Immature natural killer cell (primary cell): ENCODE measurements around the gene PLXNB1. TPM values are rescaled to one million over a fixed set of nuclear protein-coding genes. Genes with fewer than 3 reads are reported as not detected.

Source experiments
- DNase-seq, 3 donors: peaks; one replicate each; pipeline ENCODE4 v3.0.0; 2022; ENCODE audit warnings: mixed read lengths in 1 of 3
- H3K27ac Mint-ChIP-seq, 6 donors: one replicate each; pipeline ENCODE4 v1.8.0; 2020; ENCODE audit warnings: mixed read lengths in 6 of 6, mild to moderate bottlenecking in 5 of 6, inconsistent platforms in 4 of 6, moderate library complexity in 3 of 6
- H3K27me3 Mint-ChIP-seq, 3 donors: one replicate each; pipeline ENCODE4 v1.8.0; 2020 to 2021; ENCODE audit warnings: low read depth in 3 of 3, mild to moderate bottlenecking in 3 of 3, mixed read lengths in 3 of 3, moderate library complexity in 3 of 3, inconsistent platforms in 1 of 3
- H3K36me3 Mint-ChIP-seq, 3 donors: one replicate each; pipeline ENCODE4 v1.8.0; 2020; ENCODE audit warnings: mixed read lengths in 3 of 3, inconsistent platforms in 2 of 3, mild to moderate bottlenecking in 2 of 3
- H3K4me1 Mint-ChIP-seq, 2 donors: one replicate each; pipeline ENCODE4 v1.8.0; 2020; ENCODE audit warnings: inconsistent platforms in 2 of 2, mild to moderate bottlenecking in 2 of 2, mixed read lengths in 2 of 2, moderate library complexity in 1 of 2
- H3K4me3 Mint-ChIP-seq, 5 donors: one replicate each; pipeline ENCODE4 v1.8.0; 2020; ENCODE audit warnings: mild to moderate bottlenecking in 5 of 5, mixed read lengths in 5 of 5, inconsistent platforms in 3 of 5, moderate library complexity in 3 of 5
- H3K9me3 Mint-ChIP-seq, 6 donors: one replicate each; pipeline ENCODE4 v1.8.0; 2020; ENCODE audit warnings: mild to moderate bottlenecking in 6 of 6, mixed read lengths in 6 of 6, inconsistent platforms in 4 of 6, moderate library complexity in 3 of 6
- polyA plus RNA-seq, 3 donors: library from polyadenylated mRNA; unstranded; fragments of 300-500 nt; fragmentation: Illumina TruSeq; gene quantifications; one replicate each; pipeline ENCODE4 v1.2.3, GENCODE V29; 2021

PLXNB1 gene
- polyA plus RNA-seq, 3 donors from 2014 or later, result 0.11 to 0.19 TPM; not detected in 1

DNA sequence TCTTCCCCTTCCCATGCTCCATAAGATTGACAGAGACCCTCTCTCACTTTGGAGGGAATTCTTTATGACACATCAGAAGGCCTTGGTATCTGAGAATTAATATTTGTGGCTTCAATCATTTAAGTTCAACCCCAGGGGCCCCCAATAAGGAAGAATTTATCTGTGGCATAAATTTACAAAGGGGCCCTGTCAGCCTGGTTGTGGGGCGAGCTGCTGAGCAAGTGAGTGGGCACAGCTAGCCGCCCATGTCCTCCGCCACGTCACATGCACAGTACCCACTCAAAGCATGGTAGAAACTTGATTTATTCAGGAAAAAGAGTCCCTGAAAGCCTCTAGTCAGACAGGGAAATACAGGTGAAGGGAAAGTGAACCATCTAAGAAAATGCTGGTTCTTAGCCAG, 13.3 kb downstream of the PLXNB1 start:
- H3K27me3 Mint-ChIP-seq, result peaks cover 1 to 3% (median 3%) of the 10 kb centered on the region in 3 donors
- H3K9me3 Mint-ChIP-seq, result no peaks in the 10 kb centered on the region
- no peak overlapping the region for H3K27ac Mint-ChIP-seq
- no peak for DNase-seq
- no peaks in the 10 kb centered on the region for H3K36me3 Mint-ChIP-seq
- H3K4me3 Mint-ChIP-seq, result no peak overlapping the region
- no peaks in the 10 kb centered on the region for H3K4me1 Mint-ChIP-seq

DNA sequence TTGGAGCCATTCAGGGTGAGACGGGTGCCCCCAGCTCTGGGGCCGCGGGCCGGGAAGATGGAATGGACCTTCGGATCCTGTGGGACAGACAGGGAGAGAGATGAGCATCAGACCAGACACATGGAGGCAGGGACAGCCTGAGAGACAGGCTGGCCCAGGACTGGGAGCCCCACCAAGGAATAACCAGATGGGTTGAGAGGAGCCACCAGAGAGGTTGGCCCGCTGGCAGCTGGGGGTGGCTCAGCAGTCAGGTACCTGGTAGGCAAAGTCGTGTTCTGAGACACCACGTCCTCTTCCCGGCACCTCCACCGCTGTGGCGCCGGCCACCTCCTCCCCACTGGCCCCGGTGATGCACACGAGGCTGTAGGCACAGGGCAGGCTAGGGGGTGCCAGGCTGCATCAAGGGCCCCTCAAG, 13.8 kb downstream of the PLXNB1 start:
- H3K4me3 Mint-ChIP-seq, result no peak overlapping the region
- DNase-seq, result no peak
- no peaks in the 10 kb centered on the region for H3K9me3 Mint-ChIP-seq
- H3K4me1 Mint-ChIP-seq, result no peaks in the 10 kb centered on the region
- H3K27ac Mint-ChIP-seq, result no peak overlapping the region
- H3K27me3 Mint-ChIP-seq, result peaks cover 1 to 3% (median 3%) of the 10 kb centered on the region in 3 donors
- no peaks in the 10 kb centered on the region for H3K36me3 Mint-ChIP-seq

DNA sequence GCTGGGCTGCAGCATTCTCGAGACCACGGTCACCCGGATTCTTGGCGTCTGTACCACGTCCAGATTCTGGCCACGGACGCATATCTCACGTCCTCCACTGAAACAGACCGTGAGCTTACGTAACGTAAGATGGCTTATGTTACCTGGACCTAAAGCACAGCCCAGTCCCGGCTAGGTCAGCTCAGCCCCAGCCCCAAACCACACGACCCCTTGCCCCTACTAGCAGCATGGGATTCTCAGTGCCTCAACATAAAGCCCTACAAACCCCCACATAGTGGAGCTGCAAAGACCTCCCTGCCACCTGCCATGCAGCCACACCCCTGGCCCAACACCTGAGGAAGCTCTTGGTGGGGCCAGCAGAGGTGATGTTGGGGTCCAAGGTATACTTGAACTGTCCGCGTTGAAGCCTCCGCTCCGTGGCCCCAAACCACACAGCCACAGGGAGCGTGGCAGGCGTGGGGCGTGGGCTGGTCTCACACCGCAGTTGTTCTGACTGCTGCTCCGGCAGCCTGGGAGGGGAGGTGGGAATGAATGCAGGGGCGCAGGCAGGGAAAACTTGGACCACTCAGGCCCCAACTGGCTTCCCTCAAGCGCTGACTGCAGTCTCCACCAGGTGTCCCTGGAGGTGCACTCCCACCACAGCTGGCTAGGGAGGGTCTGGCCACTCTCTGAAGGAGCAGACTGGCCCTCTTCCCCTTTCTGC, 14.5 kb downstream of the PLXNB1 start:
- DNase-seq, result no peak
- H3K36me3 Mint-ChIP-seq, result no peaks in the 10 kb centered on the region
- peaks cover 1 to 3% (median 3%) of the 10 kb centered on the region in 3 donors for H3K27me3 Mint-ChIP-seq
- H3K4me1 Mint-ChIP-seq, result no peaks in the 10 kb centered on the region
- H3K4me3 Mint-ChIP-seq, result no peak overlapping the region
- H3K27ac Mint-ChIP-seq, result no peak overlapping the region
- no peaks in the 10 kb centered on the region for H3K9me3 Mint-ChIP-seq

DNA sequence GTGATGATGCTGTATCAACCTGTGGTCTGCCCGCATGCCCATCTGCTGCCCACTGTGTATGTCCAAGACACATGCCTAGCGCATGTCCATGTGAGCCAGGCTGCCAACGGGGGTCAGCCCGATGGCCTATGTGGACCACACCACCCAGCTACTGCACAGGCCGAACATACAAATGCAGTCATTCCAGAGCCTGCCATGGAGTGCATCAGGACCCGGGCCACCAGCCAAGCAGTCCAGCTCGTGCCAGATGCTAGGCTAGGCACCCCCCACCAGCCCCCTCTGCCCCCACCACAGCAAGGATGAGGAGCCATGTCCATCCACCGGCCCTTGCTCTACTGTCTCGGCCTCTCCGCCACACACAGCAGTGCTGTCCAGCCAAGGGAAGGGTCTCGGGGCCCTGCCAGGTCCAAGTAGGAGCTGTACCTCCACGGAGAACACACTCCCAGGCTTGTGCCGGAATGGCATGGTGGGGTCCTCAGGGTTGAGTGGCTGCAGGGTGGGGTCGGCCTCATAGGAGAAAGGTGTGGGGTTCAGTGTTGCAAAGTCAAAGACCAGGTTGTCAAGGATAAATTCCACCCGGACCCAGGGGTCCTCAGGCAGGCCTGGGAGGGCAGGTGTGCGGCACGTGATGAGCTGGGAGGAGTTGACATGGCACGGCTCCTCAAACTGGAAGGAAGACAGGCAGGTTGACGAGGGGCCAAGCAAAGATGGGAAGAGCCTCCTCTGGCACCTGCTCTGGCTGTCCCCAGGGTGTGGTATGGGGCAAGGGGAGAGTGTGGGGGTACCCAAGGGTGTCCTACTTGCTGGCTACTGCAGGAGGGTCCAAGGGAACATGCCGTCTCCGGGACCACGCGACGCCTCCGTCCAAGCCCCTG, 15.3 kb downstream of the PLXNB1 start:
- Mint-ChIP-seq H3K4me1 (no peaks in the 10 kb centered on the region), H3K9me3 (no peaks in the 10 kb centered on the region), H3K27me3 (peaks cover 1 to 3% (median 3%) of the 10 kb centered on the region in 3 donors), H3K27ac (no peak overlapping the region), H3K36me3 (no peaks in the 10 kb centered on the region), H3K4me3 (no peak overlapping the region)
- no peak for DNase-seq

DNA sequence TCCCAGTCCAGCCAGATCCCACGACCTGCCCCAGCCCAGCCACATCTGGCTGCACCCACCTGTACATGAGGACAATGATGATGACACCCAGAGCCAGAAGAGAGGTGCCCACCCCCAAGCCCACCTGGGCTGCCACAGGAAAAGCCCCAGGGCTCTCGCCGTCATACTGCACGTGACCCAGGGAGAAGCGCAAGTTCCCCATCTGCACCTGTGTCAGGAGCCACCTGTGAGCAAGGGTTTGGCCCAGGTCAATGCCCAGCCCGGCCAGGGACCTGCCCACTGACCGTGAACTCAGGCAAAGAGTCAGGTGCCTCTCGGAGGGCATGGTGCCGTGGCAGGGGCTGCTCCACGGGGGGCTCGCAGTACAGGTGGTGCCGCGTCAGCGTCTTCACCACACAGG, 16.3 kb downstream of the PLXNB1 start:
- H3K36me3 Mint-ChIP-seq, result no peaks in the 10 kb centered on the region
- H3K4me3 Mint-ChIP-seq, result no peak overlapping the region
- no peak for DNase-seq
- H3K27me3 Mint-ChIP-seq, result peaks cover 1 to 3% (median 3%) of the 10 kb centered on the region in 3 donors
- H3K9me3 Mint-ChIP-seq, result no peaks in the 10 kb centered on the region
- no peak overlapping the region for H3K27ac Mint-ChIP-seq
- H3K4me1 Mint-ChIP-seq, result no peaks in the 10 kb centered on the region

DNA sequence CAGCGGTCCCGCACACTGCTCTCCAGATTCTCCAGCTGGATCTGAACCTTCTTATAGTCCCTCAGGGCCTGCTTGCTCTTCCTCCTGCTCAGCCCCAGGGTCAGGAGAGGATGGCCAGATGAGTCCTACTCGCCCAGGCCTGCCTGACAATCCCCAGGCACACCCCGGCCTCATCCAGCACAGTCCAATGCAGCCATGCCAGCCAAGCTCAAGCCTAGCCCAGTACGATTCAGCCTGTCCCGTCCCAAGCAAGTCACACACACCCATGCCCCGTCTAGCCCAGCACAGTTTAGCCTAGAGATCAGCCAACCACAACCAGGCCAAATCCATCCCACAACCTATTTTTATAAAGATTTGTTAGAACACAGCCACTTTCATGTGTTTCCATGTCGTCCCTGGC, 16.8 kb downstream of the PLXNB1 start:
- Mint-ChIP-seq H3K27me3 (peaks cover 0 to 3% (median 3%) of the 10 kb centered on the region in 3 donors), H3K4me1 (no peaks in the 10 kb centered on the region), H3K4me3 (no peak overlapping the region), H3K27ac (no peak overlapping the region), H3K36me3 (no peaks in the 10 kb centered on the region), H3K9me3 (no peaks in the 10 kb centered on the region)
- DNase-seq, result no peak

DNA sequence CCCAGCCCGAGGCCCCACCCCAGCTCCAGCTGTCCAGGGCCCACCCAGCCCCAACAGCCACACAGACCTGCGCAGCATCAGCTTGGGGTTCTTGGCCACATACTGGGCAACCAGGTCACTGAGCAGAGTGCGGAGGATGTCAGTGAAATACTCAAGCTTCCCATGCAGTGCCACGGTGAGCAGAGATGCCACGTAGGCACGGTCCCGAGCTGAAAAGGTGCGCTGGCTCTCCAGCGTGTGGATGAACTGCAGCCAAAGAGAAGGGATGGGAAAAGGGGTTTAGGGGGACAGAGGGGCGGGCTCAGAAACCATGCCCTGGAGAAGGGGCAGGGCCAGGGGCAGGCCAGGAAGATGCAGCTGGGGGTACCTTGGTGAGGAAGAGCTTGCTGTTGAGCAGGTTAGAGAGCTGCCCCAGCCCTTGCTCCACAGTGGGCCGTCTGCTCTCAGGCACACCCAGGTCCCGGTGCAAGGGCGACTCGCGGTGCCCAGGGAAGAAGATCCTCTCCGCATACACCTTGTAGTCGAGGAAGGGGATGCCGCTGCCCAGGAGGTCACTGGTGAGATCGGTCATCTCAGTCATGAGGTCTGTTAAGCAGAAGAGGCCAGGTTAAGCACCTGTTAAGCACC, 17.4 kb downstream of the PLXNB1 start:
- no peak overlapping the region for H3K4me3 Mint-ChIP-seq
- no peak overlapping the region for H3K27ac Mint-ChIP-seq
- H3K4me1 Mint-ChIP-seq, result no peaks in the 10 kb centered on the region
- H3K36me3 Mint-ChIP-seq, result no peaks in the 10 kb centered on the region
- no peaks in the 10 kb centered on the region for H3K9me3 Mint-ChIP-seq
- no peak for DNase-seq
- peaks cover 0 to 3% (median 2%) of the 10 kb centered on the region in 3 donors for H3K27me3 Mint-ChIP-seq

DNA sequence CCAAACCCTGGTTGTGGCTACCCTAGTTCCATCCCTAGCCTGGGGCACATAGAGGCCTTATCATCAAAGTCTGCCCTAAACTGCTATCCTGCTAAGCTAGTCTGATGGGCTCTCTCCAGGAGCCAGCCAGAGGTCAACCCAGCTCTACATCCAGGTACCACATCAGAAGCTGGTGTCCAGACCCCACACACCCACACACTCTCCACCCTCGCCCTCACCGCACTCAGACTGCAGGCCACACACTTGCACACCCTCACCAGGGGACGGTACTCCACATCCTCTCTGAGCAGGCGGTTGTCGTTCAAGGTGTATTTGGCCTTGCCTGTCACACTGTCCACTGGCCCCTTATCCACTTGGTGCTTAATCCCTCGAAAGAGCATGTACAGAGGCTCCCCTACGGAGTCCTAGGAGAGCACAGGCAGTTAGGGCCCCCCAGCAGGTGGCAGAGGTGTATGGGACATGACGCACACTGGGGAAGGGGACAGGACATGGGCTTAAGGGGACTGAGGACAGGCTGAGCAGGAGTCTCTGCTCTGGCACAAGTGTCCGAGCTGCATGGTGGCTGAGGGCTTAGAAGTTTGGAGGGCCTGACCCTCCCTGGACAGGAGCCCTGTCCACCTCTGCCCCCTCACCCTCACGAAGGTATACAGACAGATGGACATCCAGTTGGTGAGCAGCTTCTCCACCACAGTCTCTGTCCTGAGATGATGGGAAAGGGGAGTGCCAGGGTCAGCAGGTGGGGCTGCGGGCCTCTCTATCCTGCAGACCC, 18.1 kb downstream of the PLXNB1 start:
- Mint-ChIP-seq H3K27me3 (peaks cover 0 to 3% (median 2%) of the 10 kb centered on the region in 3 donors), H3K9me3 (no peaks in the 10 kb centered on the region), H3K4me3 (no peak overlapping the region), H3K36me3 (no peaks in the 10 kb centered on the region), H3K27ac (no peak overlapping the region), H3K4me1 (no peaks in the 10 kb centered on the region)
- DNase-seq, result no peak

DNA sequence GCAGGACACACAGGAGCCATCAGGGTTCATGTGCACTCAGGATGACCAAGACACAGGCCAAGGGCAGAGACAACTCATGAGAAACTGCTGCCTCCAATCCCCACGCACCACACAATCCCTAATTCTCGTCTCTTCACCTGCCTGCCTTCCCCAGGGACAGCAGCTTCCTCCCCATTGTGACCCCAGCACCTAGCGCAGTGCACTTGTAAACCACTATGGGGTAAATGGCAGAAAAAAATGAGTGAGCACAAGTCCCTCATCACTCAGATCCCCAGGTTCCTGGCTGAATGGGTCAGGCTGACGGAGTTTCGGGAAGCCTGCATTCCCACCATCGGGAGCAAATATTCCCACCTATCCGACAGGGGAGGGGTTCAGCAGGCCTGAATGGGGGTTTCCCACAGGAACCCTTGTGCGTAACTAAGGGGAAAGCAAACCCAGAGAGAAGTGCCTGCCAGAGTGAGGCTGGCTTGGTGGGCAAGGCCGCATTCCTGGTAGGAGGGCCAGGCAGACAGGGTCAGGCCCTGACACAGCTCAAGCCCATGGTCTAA, 18.8 kb downstream of the PLXNB1 start:
- no peak overlapping the region for H3K4me3 Mint-ChIP-seq
- H3K27ac Mint-ChIP-seq, result no peak overlapping the region
- no peaks in the 10 kb centered on the region for H3K9me3 Mint-ChIP-seq
- no peaks in the 10 kb centered on the region for H3K36me3 Mint-ChIP-seq
- DNase-seq, result no peak
- H3K27me3 Mint-ChIP-seq, result peaks cover 0 to 3% (median 2%) of the 10 kb centered on the region in 3 donors
- H3K4me1 Mint-ChIP-seq, result no peaks in the 10 kb centered on the region

DNA sequence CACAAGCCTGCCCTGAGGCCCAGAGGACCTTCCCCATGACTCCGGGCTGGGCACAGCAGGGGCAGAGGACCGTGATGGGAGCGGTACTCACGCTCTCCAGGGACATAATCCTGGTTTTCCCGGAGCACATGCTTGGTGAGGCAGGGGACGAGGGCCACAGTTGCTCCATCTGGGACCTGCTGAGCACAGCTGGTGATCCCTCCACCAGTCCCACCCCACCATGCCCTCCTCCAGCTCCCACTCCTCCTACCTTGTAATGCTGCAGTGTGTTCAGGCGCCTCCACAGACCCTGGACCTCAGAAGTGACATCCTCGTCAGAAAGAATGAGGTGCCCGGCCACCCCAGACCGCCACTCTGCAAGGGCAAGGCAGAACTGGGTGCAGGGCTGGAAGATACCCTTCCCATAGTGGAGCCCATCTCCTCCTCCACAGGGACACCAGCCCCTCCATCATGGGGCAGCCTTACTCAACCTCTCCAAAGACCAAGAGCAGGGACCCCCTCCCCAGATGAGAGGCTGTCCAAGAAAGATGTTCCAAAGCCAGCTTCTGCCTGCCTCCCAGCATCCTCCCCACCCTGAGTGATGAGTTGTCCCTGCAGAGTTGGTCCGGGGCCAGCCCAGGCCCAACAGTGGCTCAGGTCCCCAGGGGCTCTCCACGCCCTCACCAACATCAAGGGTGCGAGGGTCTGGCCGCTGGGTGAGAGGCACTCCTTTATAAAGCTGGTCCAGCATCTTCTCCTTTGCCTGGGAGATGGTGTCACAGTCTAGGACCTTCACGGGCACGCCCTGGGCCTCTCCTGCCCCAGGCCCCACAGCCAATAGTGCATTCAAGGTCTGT, 19.5 kb downstream of the PLXNB1 start:
- no peaks in the 10 kb centered on the region for H3K9me3 Mint-ChIP-seq
- DNase-seq, result no peak
- no peak overlapping the region for H3K4me3 Mint-ChIP-seq
- no peaks in the 10 kb centered on the region for H3K4me1 Mint-ChIP-seq
- H3K27ac Mint-ChIP-seq, result no peak overlapping the region
- H3K27me3 Mint-ChIP-seq, result peaks cover 0 to 3% (median 2%) of the 10 kb centered on the region in 3 donors
- H3K36me3 Mint-ChIP-seq, result no peaks in the 10 kb centered on the region

DNA sequence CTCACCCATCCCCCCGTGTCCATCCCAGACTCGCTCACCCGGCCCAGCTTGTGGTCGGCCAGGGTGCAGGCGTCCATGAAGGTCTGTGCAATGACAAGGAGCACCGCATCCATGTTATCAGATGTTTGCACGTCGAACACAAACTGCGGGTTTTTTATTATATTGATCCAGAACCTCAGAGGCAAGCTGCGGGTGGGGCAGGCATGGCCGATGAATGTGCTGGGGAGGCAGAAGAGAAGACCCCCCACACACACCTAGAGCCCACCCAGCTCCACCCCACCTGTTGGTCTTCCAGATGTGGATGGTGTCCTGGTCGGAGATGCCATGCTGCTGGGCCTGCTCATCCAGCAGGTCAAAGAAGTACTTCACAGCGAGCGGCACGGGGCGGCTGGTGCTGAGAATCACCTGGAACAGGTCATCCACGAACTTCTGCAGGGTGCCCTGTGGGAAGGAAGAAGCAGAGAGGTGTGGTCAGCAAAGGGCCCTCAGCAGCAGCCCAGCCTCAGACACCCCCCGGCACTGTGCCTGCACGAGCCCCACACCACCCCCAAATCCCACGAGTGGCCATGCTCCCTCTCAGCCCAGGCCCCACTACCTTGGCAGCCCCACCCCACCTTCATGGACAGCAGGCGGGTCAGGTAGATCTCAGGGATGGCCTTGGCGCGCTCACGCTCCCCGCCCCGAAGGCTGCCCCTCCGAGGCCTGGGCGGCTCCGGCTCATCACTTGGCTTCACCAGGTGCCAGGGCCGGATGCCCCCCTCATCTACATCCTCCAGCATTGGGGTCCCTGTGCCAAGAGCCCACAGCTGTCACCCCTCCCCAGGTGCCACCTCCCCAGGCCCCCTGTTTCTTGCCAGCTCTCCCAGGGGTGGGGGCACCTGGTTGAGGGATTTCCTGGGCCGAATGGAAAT, 20.3 kb downstream of the PLXNB1 start:
- Mint-ChIP-seq H3K4me1 (no peaks in the 10 kb centered on the region), H3K27ac (no peak overlapping the region), H3K27me3 (peaks cover 0 to 3% (median 2%) of the 10 kb centered on the region in 3 donors), H3K9me3 (no peaks in the 10 kb centered on the region), H3K4me3 (no peak overlapping the region), H3K36me3 (no peaks in the 10 kb centered on the region)
- no peak for DNase-seq

DNA sequence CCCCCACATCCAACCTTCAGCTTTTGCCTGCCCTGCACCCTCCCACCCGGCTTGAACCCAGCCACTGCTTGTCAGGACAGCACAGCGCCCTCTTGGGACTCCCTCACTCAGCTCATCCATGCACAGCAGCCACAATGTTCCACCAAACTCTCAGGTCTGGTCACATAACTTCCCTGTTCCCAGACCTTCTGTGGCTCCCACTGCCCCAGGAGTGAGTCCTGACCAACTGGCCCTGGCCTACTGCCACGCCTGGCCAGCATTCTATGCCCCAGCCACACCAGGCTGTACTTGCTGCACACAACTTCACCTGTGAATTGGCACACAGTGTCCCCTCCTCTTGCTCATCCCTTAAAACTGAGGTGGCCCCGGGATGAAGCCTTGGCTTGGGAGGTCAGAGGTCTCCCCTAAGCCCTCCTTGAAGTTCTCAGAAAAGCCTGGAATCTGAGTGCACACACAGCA, 21.0 kb downstream of the PLXNB1 start:
- no peak for DNase-seq

More for the DNA sequence above, 21.0 kb downstream of the PLXNB1 start:
- Mint-ChIP-seq H3K9me3 (no peaks in the 10 kb centered on the region), H3K27ac (no peak overlapping the region), H3K4me1 (no peaks in the 10 kb centered on the region), H3K27me3 (peaks cover 0 to 3% (median 2%) of the 10 kb centered on the region in 3 donors), H3K4me3 (no peak overlapping the region), H3K36me3 (no peaks in the 10 kb centered on the region)
